ENCODE data around the gene ZBTB1. TPM values are rescaled to one million over a fixed set of nuclear protein-coding genes. Genes with fewer than 3 reads are reported as not detected.
"Not testable (repeated sequence)": the region's sequence is repeated elsewhere in the genome, so short reads cannot be mapped to it uniquely, and the experiment has no call there.

ZBTB1 gene
- total RNA-seq, 2 donors from 2014 or later, result 37.9 to 43.3 TPM

GRCh38 chr14:64516969-64517368 is 12.4 kb downstream of the ZBTB1 start:
- no peak for DNase-seq (ENCODE audit: low spot score)
- no peaks in the 10 kb centered on the region for H3K9me3 ChIP-seq
- no peaks in the 10 kb centered on the region for H3K36me3 ChIP-seq
- H3K27me3 ChIP-seq (replicated peaks; ENCODE audit: insufficient read depth), result no peaks in the 10 kb centered on the region
- ATAC-seq (ENCODE audit: insufficient number of reproducible peaks, low FRiP score, low read depth), result no peak
- no peak overlapping the region for H3K27ac ChIP-seq
- TF ChIP-seq CTCF (IDR thresholded peaks at IDR 0.05), result no peak
- peaks cover 10 to 36% of the 10 kb centered on the region in 2 donors for H3K4me1 ChIP-seq (ENCODE audit: control insufficient read depth in 1 of 2, low read depth in 2 of 2)
- no peak overlapping the region for H3K4me3 ChIP-seq

- not testable (repeated sequence) for ATAC-seq (ENCODE audit: insufficient number of reproducible peaks, low FRiP score, low read depth); H3K36me3 ChIP-seq; H3K27ac ChIP-seq; H3K9me3 ChIP-seq; DNase-seq (ENCODE audit: low spot score); H3K4me3 ChIP-seq; H3K27me3 ChIP-seq (replicated peaks; ENCODE audit: insufficient read depth)
- peaks cover 8 to 29% of the 10 kb centered on the region in 2 donors for H3K4me1 ChIP-seq (ENCODE audit: control insufficient read depth in 1 of 2, low read depth in 2 of 2)
Observed at GRCh38 chr14:64517667-64518066, 13.1 kb downstream of the ZBTB1 start.

- ATAC-seq (ENCODE audit: insufficient number of reproducible peaks, low FRiP score, low read depth), result no peak
- no peak for TF ChIP-seq CTCF (IDR thresholded peaks at IDR 0.05)
- H3K36me3 ChIP-seq, result peaks cover 3% of the 10 kb centered on the region
- H3K9me3 ChIP-seq, result no peaks in the 10 kb centered on the region
- no peak overlapping the region for H3K4me3 ChIP-seq
- H3K4me1 ChIP-seq (ENCODE audit: control insufficient read depth in 1 of 2, low read depth in 2 of 2), result peaks cover 8 to 24% of the 10 kb centered on the region in 2 donors
- DNase-seq (ENCODE audit: low spot score), result no peak
- H3K27me3 ChIP-seq (replicated peaks; ENCODE audit: insufficient read depth), result no peaks in the 10 kb centered on the region
- no peak overlapping the region for H3K27ac ChIP-seq
Observed at GRCh38 chr14:64518229-64518628, 13.7 kb downstream of the ZBTB1 start.

- Histone ChIP-seq H3K9me3 (no peaks in the 10 kb centered on the region), H3K27ac (no peak overlapping the region), H3K36me3 (peaks cover 3% of the 10 kb centered on the region), H3K4me1 (ENCODE audit: control insufficient read depth in 1 of 2, low read depth in 2 of 2) (peaks cover 4 to 10% of the 10 kb centered on the region in 2 donors), H3K4me3 (no peak overlapping the region), H3K27me3 (replicated peaks; ENCODE audit: insufficient read depth) (no peaks in the 10 kb centered on the region)
- no peak for TF ChIP-seq CTCF (IDR thresholded peaks at IDR 0.05)
- DNase-seq (ENCODE audit: low spot score) (no peak), ATAC-seq (ENCODE audit: insufficient number of reproducible peaks, low FRiP score, low read depth) (no peak)
Observed at GRCh38 chr14:64520699-64521098, 16.1 kb downstream of the ZBTB1 start.

GRCh38 chr14:64522591-64523355 is 18.2 kb downstream of the ZBTB1 start:
- H3K27me3 ChIP-seq (replicated peaks; ENCODE audit: insufficient read depth), result no peaks in the 10 kb centered on the region
- peaks cover 3% of the 10 kb centered on the region for H3K36me3 ChIP-seq
- no peak overlapping the region for H3K4me3 ChIP-seq
- no peak for ATAC-seq (ENCODE audit: insufficient number of reproducible peaks, low FRiP score, low read depth)
- peaks cover 4% of the 10 kb centered on the region in 2 donors for H3K4me1 ChIP-seq (ENCODE audit: control insufficient read depth in 1 of 2, low read depth in 2 of 2)
- no peak for DNase-seq (ENCODE audit: low spot score)
- no peak overlapping the region for H3K27ac ChIP-seq
- H3K9me3 ChIP-seq, result no peaks in the 10 kb centered on the region
- TF ChIP-seq CTCF (IDR thresholded peaks at IDR 0.05), result no peak

GRCh38 chr14:64525354-64525753 is 20.8 kb downstream of the ZBTB1 start:
- Histone ChIP-seq H3K27me3 (replicated peaks; ENCODE audit: insufficient read depth) (no peaks in the 10 kb centered on the region), H3K4me3 (no peak overlapping the region), H3K27ac (no peak overlapping the region), H3K9me3 (no peaks in the 10 kb centered on the region), H3K4me1 (ENCODE audit: control insufficient read depth in 1 of 2, low read depth in 2 of 2) (no peaks in the 10 kb centered on the region), H3K36me3 (peaks cover 3% of the 10 kb centered on the region)
- ATAC-seq (ENCODE audit: insufficient number of reproducible peaks, low FRiP score, low read depth) (no peak), DNase-seq (ENCODE audit: low spot score) (no peak)
- no peak for TF ChIP-seq CTCF (IDR thresholded peaks at IDR 0.05)
